B cell (primary cell): ENCODE results near the gene PEX14.

Experiments used
- CTCF ChIP-seq: fragments of 200-600 bp; IDR thresholded peaks from one replicate; pipeline ENCODE4 v1.8.0; 2022; ENCODE audit warnings: antibody characterized with exemption, mild to moderate bottlenecking
- EZH2 ChIP-seq: IDR thresholded peaks from 2 replicates; pipeline ENCODE4 v1.6.1; 2012; ENCODE audit warnings: borderline replicate concordance, low read depth, mild to moderate bottlenecking, moderate library complexity, low read length; ENCODE audit not compliant: insufficient read depth, poor library complexity, severe bottlenecking

DNA sequence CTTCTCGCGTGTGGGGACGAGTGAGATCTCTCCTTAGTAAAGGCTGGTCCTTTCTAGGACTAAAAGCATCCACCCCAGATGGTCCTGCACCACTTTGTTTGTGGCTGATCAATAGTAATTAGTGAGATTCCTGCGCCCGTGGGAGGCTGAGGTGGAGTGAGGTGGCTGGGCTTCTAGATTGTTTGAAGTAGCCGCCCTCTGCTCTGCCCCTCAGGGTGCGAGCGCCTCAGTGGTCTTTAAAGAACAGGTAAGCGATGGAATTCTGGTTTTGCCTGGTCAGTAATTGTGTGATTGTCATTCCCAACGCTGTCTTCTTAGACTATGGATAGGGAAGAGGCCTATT, 20.7 kb downstream of the PEX14 start:
- no peak for TF ChIP-seq CTCF
- no peak for TF ChIP-seq EZH2
